Activated CD4-positive, alpha-beta memory T cell treated with anti-CD3 and anti-CD28 coated beads for 36 hours (primary cell): ENCODE results near the gene F13A1. TPM values are rescaled to one million over a fixed set of nuclear protein-coding genes. Genes with fewer than 3 reads are reported as not detected.

ENCODE experiments used
- CTCF ChIA-PET: fragments of 350-600 bp; sonication (Branson Sonifier 250); formaldehyde crosslinking; loops from one replicate; lab custom pipeline; 2021; ENCODE audit warnings: antibody characterized with exemption, inconsistent platforms; lab: Charles Lee
- POLR2A ChIA-PET: fragments of 350-600 bp; sonication (Branson Sonifier 250); formaldehyde crosslinking; loops from one replicate; lab custom pipeline; 2021; ENCODE audit warnings: antibody characterized with exemption; lab: Charles Lee
- DNase-seq: peaks from one replicate; pipeline ENCODE4 v3.0.0-alpha.2; 2020
- H3K27ac Mint-ChIP-seq: one replicate; pipeline ENCODE4 v1.8.0; 2021; ENCODE audit warnings: mixed read lengths
- H3K27me3 Mint-ChIP-seq: one replicate; pipeline ENCODE4 v1.8.0; 2021; ENCODE audit warnings: mixed read lengths
- H3K36me3 Mint-ChIP-seq: one replicate; pipeline ENCODE4 v1.8.0; 2021; ENCODE audit warnings: mixed read lengths
- H3K4me1 Mint-ChIP-seq: one replicate; pipeline ENCODE4 v1.8.0; 2021; ENCODE audit warnings: low read depth, mixed read lengths
- H3K4me3 Mint-ChIP-seq: one replicate; pipeline ENCODE4 v1.8.0; 2021; ENCODE audit warnings: mild to moderate bottlenecking, mixed read lengths
- H3K9me3 Mint-ChIP-seq: one replicate; pipeline ENCODE4 v1.8.0; 2021; ENCODE audit warnings: mixed read lengths
- intact Hi-C: fragments of 100-400 bp; cut with micrococcal nuclease; formaldehyde crosslinking; loops from one replicate; pipeline ENCODE4 v1.15.1; 2023
- total RNA-seq, 2 experiments: library from RNA; stranded (reverse); gene quantifications; one replicate each; pipeline ENCODE4 v1.2.3, GENCODE V29; 2021

F13A1 gene
- total RNA-seq, 2 experiments from 2014 or later: not detected

DNA sequence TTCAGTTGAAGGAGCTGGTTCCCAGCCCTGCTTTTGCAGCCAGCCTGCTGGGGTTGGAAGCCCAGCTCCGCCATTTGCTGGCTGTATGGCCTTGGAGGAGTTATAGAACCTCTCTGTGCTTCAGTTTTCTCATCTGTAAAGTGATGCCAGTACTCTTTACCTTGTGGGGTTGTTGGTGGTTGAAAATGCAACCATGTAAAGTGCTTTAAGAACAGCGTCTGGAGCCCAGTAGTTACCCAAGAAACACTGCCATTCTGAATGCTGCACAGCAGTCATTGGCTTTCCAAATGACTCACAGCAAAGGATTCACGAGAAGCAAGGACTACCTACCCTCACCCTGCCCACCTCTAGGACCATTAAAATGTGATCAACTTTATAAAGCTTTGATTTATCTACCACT lies 154.4 kb downstream of the F13A1 start:
- POLR2A ChIA-PET: no interaction called here
- H3K27ac Mint-ChIP-seq: no peak overlapping the region
- H3K9me3 Mint-ChIP-seq: no peaks in the 10 kb centered on the region
- H3K36me3 Mint-ChIP-seq: no peaks in the 10 kb centered on the region
- CTCF ChIA-PET: no interaction called here
- peaks cover 2% of the 10 kb centered on the region for H3K27me3 Mint-ChIP-seq
- no peaks in the 10 kb centered on the region for H3K4me1 Mint-ChIP-seq
- no peak for DNase-seq
- H3K4me3 Mint-ChIP-seq: no peak overlapping the region
- intact Hi-C loops: no loop called here

DNA sequence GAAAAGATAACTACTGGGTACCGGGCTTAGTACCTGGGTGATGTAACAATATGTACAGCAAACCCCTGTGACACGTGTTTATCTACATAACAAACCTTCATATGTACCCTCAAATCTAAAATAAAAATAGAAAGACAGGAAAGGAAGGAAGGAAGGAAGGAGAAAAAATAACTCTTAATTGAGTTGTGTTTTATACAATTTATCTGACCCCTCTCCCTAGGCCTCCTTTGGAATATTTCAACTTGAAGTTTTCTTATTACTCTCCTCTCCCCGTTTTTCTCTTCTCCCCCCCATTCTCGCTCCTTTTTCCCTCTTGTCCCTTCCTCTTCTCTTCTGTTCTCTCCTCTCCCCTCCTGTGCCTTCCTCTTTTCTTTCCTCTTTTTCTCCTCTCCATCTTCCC lies 156.1 kb downstream of the F13A1 start:
- Mint-ChIP-seq H3K27me3 (peaks cover 2% of the 10 kb centered on the region), H3K36me3 (no peaks in the 10 kb centered on the region), H3K4me1 (no peaks in the 10 kb centered on the region), H3K4me3 (no peak overlapping the region), H3K9me3 (no peaks in the 10 kb centered on the region), H3K27ac (no peak overlapping the region)
- CTCF ChIA-PET: no interaction called here
- DNase-seq: no peak
- POLR2A ChIA-PET: no interaction called here
- intact Hi-C loops: no loop called here

DNA sequence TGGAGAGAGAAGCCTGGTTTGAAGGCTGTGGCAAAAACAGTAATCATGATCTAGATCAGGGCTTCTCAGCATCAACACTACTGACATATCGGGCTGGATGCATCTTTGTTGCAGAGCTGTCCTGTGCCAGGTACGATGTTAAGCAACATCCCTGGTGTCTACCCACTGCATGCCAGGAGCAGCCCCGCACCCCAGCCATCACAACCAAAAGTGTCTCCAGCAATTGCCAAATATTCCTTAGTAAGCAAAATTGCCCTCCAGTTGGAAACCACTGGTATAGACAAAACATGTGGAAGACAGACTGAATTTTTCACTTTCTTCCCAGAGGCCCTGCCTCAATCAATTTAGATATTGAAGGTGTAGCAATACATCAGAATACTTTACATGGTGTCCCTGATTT lies 166.1 kb downstream of the F13A1 start:
- H3K27ac Mint-ChIP-seq: no peak overlapping the region
- H3K4me3 Mint-ChIP-seq: no peak overlapping the region
- CTCF ChIA-PET: no interaction called here
- H3K4me1 Mint-ChIP-seq: no peaks in the 10 kb centered on the region
- H3K27me3 Mint-ChIP-seq: peaks cover 4% of the 10 kb centered on the region
- POLR2A ChIA-PET: no interaction called here
- DNase-seq: no peak
- intact Hi-C loops: no loop called here
- H3K36me3 Mint-ChIP-seq: no peaks in the 10 kb centered on the region
- H3K9me3 Mint-ChIP-seq: no peaks in the 10 kb centered on the region

DNA sequence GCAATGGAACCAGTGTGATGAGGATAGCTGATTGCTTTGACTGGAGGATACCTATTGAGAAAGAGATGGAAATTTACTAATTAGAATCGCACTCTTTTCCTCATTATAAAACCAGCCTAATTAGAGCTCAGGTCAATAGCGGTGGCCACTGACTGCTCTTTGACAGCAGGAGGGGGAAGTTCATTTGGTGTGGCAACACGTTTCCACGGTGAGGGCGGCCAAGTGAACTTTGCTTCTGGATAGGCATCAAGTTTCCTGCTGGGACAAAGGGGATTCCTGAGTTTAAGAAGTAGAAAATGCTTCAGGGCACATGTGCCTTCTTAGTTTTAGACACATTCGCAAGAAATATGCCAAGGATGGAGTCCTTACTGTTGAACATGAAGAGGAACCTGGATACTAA lies 168.4 kb downstream of the F13A1 start:
- CTCF ChIA-PET: interaction anchor here (0.9 kb wide), 1 partner anchor 21 kb away, joined by 3 read pairs; no protein-coding TSS in a partner anchor

DNA sequence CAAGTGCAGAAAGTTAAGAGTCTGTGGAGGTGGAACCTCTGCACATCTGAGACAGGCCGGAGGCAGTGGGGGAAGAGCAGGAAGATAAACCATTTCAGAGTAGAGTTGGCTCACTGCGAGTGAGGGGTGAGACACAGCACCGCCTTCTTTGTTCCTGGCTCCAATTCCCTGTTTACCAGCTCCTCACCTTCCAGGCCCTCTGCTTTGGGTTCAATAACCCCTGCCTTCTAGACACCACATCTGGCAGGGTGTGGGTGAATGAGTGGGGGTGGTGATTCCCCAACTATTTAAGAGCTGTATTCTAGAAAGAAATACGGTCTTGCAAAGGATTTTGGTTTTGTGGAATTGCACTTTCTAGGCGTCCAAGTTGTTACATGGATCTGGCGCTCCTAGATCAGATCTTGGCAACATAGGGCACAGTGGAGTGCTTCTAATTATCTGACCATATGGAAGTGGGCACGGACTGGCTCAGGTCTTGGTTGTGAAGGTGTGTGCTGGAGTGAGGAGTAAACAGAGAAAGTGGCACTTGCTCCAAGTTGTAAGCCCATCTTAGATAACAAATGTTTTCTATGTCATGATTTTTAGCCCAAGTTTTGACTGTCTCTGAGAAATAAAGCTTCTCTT lies 172.2 kb downstream of the F13A1 start:
- H3K36me3 Mint-ChIP-seq: no peaks in the 10 kb centered on the region
- H3K4me1 Mint-ChIP-seq: no peaks in the 10 kb centered on the region
- ChIA-PET POLR2A (no interaction called here), CTCF (no interaction called here)
- H3K9me3 Mint-ChIP-seq: no peaks in the 10 kb centered on the region
- H3K27ac Mint-ChIP-seq: no peak overlapping the region
- DNase-seq: no peak
- H3K4me3 Mint-ChIP-seq: no peak overlapping the region
- intact Hi-C loops: no loop called here
- H3K27me3 Mint-ChIP-seq: peaks cover 13% of the 10 kb centered on the region

More for the DNA sequence above, 168.4 kb downstream of the F13A1 start:
- H3K4me3 Mint-ChIP-seq: no peak overlapping the region
- H3K36me3 Mint-ChIP-seq: no peaks in the 10 kb centered on the region
- H3K4me1 Mint-ChIP-seq: no peaks in the 10 kb centered on the region
- intact Hi-C loops: no loop called here
- H3K27me3 Mint-ChIP-seq: peaks cover 6% of the 10 kb centered on the region
- no peaks in the 10 kb centered on the region for H3K9me3 Mint-ChIP-seq
- no peak overlapping the region for H3K27ac Mint-ChIP-seq
- POLR2A ChIA-PET: no interaction called here
- DNase-seq: no peak

DNA sequence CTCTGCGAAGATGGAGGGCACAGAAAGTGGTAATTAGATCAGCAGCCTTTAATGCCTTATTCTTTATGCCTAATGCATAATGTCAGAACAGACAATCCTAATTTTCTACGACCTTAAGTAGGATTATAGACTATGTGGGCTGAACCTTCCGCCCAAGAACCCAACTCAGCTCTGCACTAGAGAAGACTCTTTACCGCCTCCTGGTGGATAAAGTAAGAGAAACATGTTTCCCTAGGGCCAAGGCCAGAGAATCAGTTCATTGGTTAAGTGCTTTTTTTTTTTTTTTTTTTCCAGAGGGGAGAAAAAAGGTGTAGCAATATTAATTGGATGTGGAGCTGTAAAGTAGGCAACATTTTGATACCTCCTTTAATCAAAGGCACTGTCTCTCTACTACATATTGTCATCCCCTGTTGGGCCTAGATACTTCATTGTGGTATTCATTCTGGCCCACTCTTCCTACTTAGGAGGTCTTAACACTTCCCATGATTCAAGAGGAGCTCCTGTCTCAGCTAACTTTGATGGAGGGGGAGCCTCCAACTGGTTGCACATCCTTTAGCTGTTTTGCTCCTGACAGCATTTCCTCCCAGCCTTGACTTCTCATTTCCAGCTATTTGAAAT lies 188.9 kb downstream of the F13A1 start:
- Mint-ChIP-seq H3K36me3 (no peaks in the 10 kb centered on the region), H3K4me3 (no peak overlapping the region), H3K4me1 (no peaks in the 10 kb centered on the region), H3K27me3 (peaks cover 5% of the 10 kb centered on the region), H3K9me3 (no peaks in the 10 kb centered on the region), H3K27ac (no peak overlapping the region)
- intact Hi-C loops: loop anchor here (5.0 to 10.0 kb wide), 2 partner anchors 74 to 413 kb away; no protein-coding TSS in a partner anchor
- no peak for DNase-seq
- CTCF ChIA-PET: interaction anchor here (0.6 to 3.0 kb wide), 15 partner anchors 9 to 1764 kb away, joined by 3 to 18 read pairs (median 3); no protein-coding TSS in a partner anchor
- POLR2A ChIA-PET: interaction anchor here (0.7 kb wide), 1 partner anchor 404 kb away, joined by 3 read pairs; no protein-coding TSS in a partner anchor

DNA sequence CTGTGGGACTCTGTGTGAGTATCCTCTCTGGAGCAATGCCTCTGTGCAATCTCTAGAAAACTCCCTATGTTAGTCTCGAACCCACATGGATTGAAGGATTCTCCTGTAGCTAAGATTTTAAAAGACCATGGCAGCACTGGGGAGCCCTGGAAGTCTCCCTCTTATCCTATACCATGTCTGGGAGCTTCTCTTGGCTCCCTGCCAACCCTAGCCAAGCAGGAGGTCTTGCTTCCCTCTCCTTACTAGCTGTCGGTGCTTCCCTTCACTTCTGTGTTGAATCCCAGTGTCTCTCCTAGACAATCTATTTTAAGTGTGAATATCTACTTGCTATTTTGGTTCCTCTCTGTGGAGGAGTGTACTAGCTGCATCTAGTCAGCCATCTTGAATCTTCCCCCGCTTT lies 195.0 kb downstream of the F13A1 start:
- Mint-ChIP-seq H3K4me1 (no peaks in the 10 kb centered on the region), H3K4me3 (no peak overlapping the region), H3K9me3 (peaks cover 10% of the 10 kb centered on the region), H3K27ac (no peak overlapping the region), H3K36me3 (peaks cover 2% of the 10 kb centered on the region), H3K27me3 (peaks cover 12% of the 10 kb centered on the region)
- CTCF ChIA-PET: no interaction called here
- POLR2A ChIA-PET: no interaction called here
- DNase-seq: no peak
- intact Hi-C loops: no loop called here

DNA sequence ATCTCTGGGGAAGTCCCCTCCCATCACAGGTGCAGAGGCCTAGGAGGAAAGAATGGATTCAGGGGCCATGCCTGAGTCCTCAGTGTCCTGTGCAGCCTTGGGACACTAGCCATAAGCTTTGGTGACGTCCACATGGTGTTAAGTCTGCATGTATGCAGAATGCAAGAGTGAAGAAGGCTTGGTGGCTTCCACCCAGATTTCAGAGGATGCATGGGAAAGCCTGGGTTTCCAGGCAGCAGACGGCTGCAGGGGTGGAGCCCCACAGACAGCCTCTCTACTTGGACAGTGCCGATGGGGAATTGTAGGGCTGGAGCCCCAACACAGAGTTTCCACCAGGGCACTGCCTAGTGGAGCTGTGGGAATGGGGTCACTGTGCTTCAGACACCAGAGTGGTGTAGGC lies 196.7 kb downstream of the F13A1 start:
- Mint-ChIP-seq H3K9me3 (peaks cover 12% of the 10 kb centered on the region), H3K36me3 (peaks cover 2% of the 10 kb centered on the region), H3K4me1 (no peaks in the 10 kb centered on the region), H3K4me3 (no peak overlapping the region), H3K27ac (no peak overlapping the region), H3K27me3 (peaks cover 14% of the 10 kb centered on the region)
- intact Hi-C loops: no loop called here
- CTCF ChIA-PET: no interaction called here
- POLR2A ChIA-PET: no interaction called here
- no peak for DNase-seq

DNA sequence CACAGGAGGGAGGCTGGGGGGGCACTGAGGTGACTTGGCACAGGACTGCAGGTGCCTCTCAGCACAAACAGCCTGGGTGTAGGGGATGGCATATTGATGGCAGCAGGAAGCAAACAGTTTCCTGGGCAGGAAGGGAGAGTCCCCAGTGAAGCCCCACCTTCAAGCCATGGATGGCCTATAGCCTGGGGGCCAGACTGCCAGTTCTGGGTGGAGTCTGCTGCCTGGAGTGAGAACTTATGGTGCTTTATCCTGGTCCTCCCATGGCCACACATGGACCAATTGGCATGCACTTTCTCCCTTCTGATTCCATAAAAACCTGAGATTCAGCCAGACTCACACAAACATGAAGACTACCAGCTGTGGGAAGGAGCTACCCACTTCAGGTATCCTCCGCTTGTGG lies 198.5 kb downstream of the F13A1 start:
- Mint-ChIP-seq H3K4me1 (no peaks in the 10 kb centered on the region), H3K9me3 (peaks cover 19% of the 10 kb centered on the region), H3K36me3 (peaks cover 2% of the 10 kb centered on the region), H3K27ac (no peak overlapping the region), H3K4me3 (no peak overlapping the region), H3K27me3 (peaks cover 22% of the 10 kb centered on the region)
- DNase-seq: no peak
- ChIA-PET POLR2A (no interaction called here), CTCF (interaction anchor here (1.9 kb wide), 1 partner anchor 10 kb away, joined by 8 read pairs; no protein-coding TSS in a partner anchor)
- intact Hi-C loops: no loop called here

DNA sequence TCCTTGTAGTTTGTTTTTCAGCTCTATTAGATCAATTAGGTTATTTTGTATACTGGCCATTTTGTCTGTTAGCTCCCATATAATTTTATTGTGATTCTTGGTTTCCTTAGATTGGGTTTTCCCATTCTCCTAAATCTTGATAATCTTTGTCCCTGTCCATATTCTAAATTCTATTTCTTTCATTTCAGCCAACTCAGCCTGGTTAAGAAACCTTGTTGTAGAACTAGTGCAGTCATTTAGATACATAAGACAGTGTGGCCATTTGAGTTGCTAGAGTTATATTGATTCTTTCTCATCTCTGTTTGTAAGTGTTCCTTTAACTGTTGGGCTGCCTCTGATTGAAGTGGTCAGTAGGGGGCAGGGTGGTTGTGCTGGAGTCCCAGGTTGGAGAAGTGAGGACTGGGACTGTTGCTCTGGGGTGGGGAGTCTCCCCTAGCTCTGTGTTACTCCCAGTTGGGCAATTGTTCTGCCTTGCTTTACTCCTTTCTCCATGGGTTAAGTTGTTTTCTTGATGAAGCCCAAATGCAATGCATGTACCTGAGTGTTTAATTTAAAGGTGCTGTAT lies 214.9 kb downstream of the F13A1 start:
- intact Hi-C loops: no loop called here
- Mint-ChIP-seq H3K27ac (no peak overlapping the region), H3K4me3 (no peak overlapping the region), H3K4me1 (no peaks in the 10 kb centered on the region), H3K9me3 (peaks cover 10% of the 10 kb centered on the region), H3K27me3 (peaks cover 15% of the 10 kb centered on the region), H3K36me3 (no peaks in the 10 kb centered on the region)
- no peak for DNase-seq
- CTCF ChIA-PET: no interaction called here
- POLR2A ChIA-PET: no interaction called here
